GM12873 (cell line): Measurements from ENCODE around the gene ASZ1.

Experiments used
- CTCF ChIP-seq: IDR thresholded peaks from 2 replicates; pipeline ENCODE4 v1.5.1; 2012; ENCODE audit warnings: low read depth, mild to moderate bottlenecking, moderate library complexity, low read length, control low read depth; ENCODE audit not compliant: insufficient read depth; ENCODE audit errors: missing control alignments

The ASZ1 gene

GRCh38 chr7:117332031-117332430, 95.3 kb downstream of the ASZ1 start:
- no peak for TF ChIP-seq CTCF

GRCh38 chr7:117325836-117326235, 101.5 kb downstream of the ASZ1 start:
- no peak for TF ChIP-seq CTCF

- no peak for TF ChIP-seq CTCF
Measured at GRCh38 chr7:117324960-117325359, 102.3 kb downstream of the ASZ1 start.

GRCh38 chr7:117323851-117324711, 103.2 kb downstream of the ASZ1 start:
- no peak for TF ChIP-seq CTCF

- TF ChIP-seq CTCF = no peak
Measured at GRCh38 chr7:117323305-117323850, 103.9 kb downstream of the ASZ1 start.

- TF ChIP-seq CTCF = no peak
Measured at GRCh38 chr7:117322741-117323304, 104.5 kb downstream of the ASZ1 start, which contains the start of gene WNT2. Gene WNT2 (minus strand): TSS chr7:117323058. CDS start chr7:117322989, 69 bp downstream.

- TF ChIP-seq CTCF = no peak
Measured at GRCh38 chr7:117320523-117320922, 106.8 kb downstream of the ASZ1 start.
